PFSK-1 (cell line): ENCODE data around the gene CELA2B.

ENCODE experiments used
- TAF1 ChIP-seq: IDR thresholded peaks from 2 replicates; pipeline ENCODE4 v1.6.1; 2012; ENCODE audit warnings: low read length, control low read depth, borderline replicate concordance; ENCODE audit not compliant: insufficient read depth
- TF ChIP-seq, protein P1 (sequence below), 2 experiments: IDR thresholded peaks; 2 replicates each; pipeline versions ENCODE4 v1.6.1 to v1.8.0; 2011 to 2012; ENCODE audit warnings: low read depth in 2 of 2, low read length in 2 of 2, control low read depth in 1 of 2, inconsistent platforms in 1 of 2, mild to moderate bottlenecking in 1 of 2, moderate library complexity in 1 of 2; ENCODE audit not compliant: insufficient read depth in 1 of 2

GRCh38 chr1:15531682-15532081 lies 55.8 kb downstream of the CELA2B start:
- no peak for TF ChIP-seq TAF1
- TF ChIP-seq, protein P1, sequence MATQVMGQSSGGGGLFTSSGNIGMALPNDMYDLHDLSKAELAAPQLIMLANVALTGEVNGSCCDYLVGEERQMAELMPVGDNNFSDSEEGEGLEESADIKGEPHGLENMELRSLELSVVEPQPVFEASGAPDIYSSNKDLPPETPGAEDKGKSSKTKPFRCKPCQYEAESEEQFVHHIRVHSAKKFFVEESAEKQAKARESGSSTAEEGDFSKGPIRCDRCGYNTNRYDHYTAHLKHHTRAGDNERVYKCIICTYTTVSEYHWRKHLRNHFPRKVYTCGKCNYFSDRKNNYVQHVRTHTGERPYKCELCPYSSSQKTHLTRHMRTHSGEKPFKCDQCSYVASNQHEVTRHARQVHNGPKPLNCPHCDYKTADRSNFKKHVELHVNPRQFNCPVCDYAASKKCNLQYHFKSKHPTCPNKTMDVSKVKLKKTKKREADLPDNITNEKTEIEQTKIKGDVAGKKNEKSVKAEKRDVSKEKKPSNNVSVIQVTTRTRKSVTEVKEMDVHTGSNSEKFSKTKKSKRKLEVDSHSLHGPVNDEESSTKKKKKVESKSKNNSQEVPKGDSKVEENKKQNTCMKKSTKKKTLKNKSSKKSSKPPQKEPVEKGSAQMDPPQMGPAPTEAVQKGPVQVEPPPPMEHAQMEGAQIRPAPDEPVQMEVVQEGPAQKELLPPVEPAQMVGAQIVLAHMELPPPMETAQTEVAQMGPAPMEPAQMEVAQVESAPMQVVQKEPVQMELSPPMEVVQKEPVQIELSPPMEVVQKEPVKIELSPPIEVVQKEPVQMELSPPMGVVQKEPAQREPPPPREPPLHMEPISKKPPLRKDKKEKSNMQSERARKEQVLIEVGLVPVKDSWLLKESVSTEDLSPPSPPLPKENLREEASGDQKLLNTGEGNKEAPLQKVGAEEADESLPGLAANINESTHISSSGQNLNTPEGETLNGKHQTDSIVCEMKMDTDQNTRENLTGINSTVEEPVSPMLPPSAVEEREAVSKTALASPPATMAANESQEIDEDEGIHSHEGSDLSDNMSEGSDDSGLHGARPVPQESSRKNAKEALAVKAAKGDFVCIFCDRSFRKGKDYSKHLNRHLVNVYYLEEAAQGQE (IDR thresholded peaks at IDR 0.05; ENCODE audit: insufficient read depth in 1 of 2, low read depth in 2 of 2, low read length in 2 of 2), result no peak
